DMS153 treated with DMSO at 0.1 percent for 48 hours (cell line): ENCODE measurements around the gene APBA3.

Experiments used
- DNase-seq: peaks from one replicate; lab custom pipeline; 2025; ENCODE audit not compliant: unreplicated experiment; lab: John Stamatoyannopoulos, UW

Gene APBA3

GRCh38 chr19:3751236-3751635, 10.3 kb downstream of the APBA3 start:
- DNase-seq: no peak

- DNase-seq: no peak
These were observed 11.3 kb downstream of the APBA3 start for GRCh38 chr19:3750211-3750610.

- DNase-seq: no peak
These were observed 12.5 kb downstream of the APBA3 start for GRCh38 chr19:3748965-3749364.

- DNase-seq: no peak
These were observed 15.0 kb downstream of the APBA3 start for GRCh38 chr19:3746371-3747056.

GRCh38 chr19:3745363-3746045, 16.0 kb downstream of the APBA3 start:
- DNase-seq: no peak

GRCh38 chr19:3743486-3743885, 18.0 kb downstream of the APBA3 start:
- DNase-seq: no peak

- no peak for DNase-seq
These were observed 21.1 kb downstream of the APBA3 start for GRCh38 chr19:3740431-3740830.

GRCh38 chr19:3738477-3739220, 22.8 kb downstream of the APBA3 start:
- no peak for DNase-seq

- DNase-seq: no peak
These were observed 23.8 kb downstream of the APBA3 start for GRCh38 chr19:3737487-3738205.

GRCh38 chr19:3736106-3736724, 25.3 kb downstream of the APBA3 start:
- DNase-seq: no peak

GRCh38 chr19:3734310-3734600, 27.2 kb downstream of the APBA3 start:
- no peak for DNase-seq

- no peak for DNase-seq
These were observed 27.8 kb downstream of the APBA3 start for GRCh38 chr19:3733549-3734309.

- no peak for DNase-seq
These were observed 29.4 kb downstream of the APBA3 start for GRCh38 chr19:3732108-3732507.

GRCh38 chr19:3730457-3730958, 31.0 kb downstream of the APBA3 start:
- no peak for DNase-seq

- no peak for DNase-seq
These were observed 35.7 kb downstream of the APBA3 start for GRCh38 chr19:3725640-3726310.

GRCh38 chr19:3725121-3725520, 36.4 kb downstream of the APBA3 start:
- no peak for DNase-seq

GRCh38 chr19:3723883-3724282, 37.6 kb downstream of the APBA3 start:
- no peak for DNase-seq

GRCh38 chr19:3723110-3723488, 38.4 kb downstream of the APBA3 start:
- DNase-seq: no peak

- DNase-seq: no peak
These were observed 38.9 kb downstream of the APBA3 start for GRCh38 chr19:3722443-3723109.
